Right cardiac atrium (tissue), 5 donors: Measurements from ENCODE around the gene SLC16A5. TPM values are rescaled to one million over a fixed set of nuclear protein-coding genes. Genes with fewer than 3 reads are reported as not detected.

ENCODE experiments used
- ATAC-seq, 2 donors: fragments of 200-7000 bp; cut with Tn5 transposase; one replicate each; pipeline versions ENCODE4 v1.8.0 to v1.9.1; 2020; ENCODE audit warnings: moderate library complexity in 2 of 2, mild to moderate bottlenecking in 1 of 2
- DNase-seq, 3 donors: peaks; one replicate each; pipeline ENCODE4 v3.0.0-alpha.2; 2020
- H3K27ac ChIP-seq: one replicate; pipeline ENCODE4 v1.5.1; 2013; ENCODE audit warnings: mild to moderate bottlenecking, low read length, control low read depth, moderate library complexity
- H3K27me3 ChIP-seq: one replicate; pipeline ENCODE4 v1.6.1; 2013; ENCODE audit not compliant: control insufficient read depth, insufficient read depth
- H3K4me1 ChIP-seq: one replicate; pipeline ENCODE4 v1.6.1; 2013; ENCODE audit warnings: low read length; ENCODE audit not compliant: control insufficient read depth, insufficient read depth
- H3K4me3 ChIP-seq: one replicate; pipeline ENCODE4 v1.5.1; 2013; ENCODE audit warnings: low read length, control low read depth
- H3K9me3 ChIP-seq: one replicate; pipeline ENCODE4 v1.6.1; 2013; ENCODE audit warnings: low read length; ENCODE audit not compliant: control insufficient read depth
- WGBS: extraction: QIAGEN DNeasy Blood & Tissue Kit; methylation state at CpG from one replicate; pipeline ENCODE4 v1.1.7; 2013; 5-methylcytosine and 5-hydroxymethylcytosine counted together
- intact Hi-C, 4 donors: fragments of 100-400 bp; cut with DNase I; formaldehyde crosslinking; loops; one replicate each; pipeline versions ENCODE4 v1.11.0 to v1.14.0; 2022 to 2023
- polyA plus RNA-seq: library from polyadenylated mRNA; stranded (reverse); fragments of 200-250 nt; gene quantifications from one replicate; pipeline ENCODE4 v1.2.3, GENCODE V29; 2013
- total RNA-seq, 4 donors: library from RNA; stranded (reverse); fragmentation: NEBNext Ultra II Directional; extraction: Animal tissue kit (Norgen Biotek cat#: 25700); gene quantifications; one replicate each; pipeline ENCODE4 v1.2.1, GENCODE V29; 2021
- donor health status: healthy with polysubstance abuse.
- donor health status: DM: no; HTN: yes; CAD: no.
- donor health status: DM: no; HTN: no; CAD: no.
- donor health status: DM: no; HTN: yes; CAD: no; lungs with severe emphysema.
- donor health status: DM: yes; HTN: yes; CAD: no.

The SLC16A5 gene
- total and polyA plus RNA-seq, 5 donors: 12.7 to 21.6 (median 16.9) TPM

DNA sequence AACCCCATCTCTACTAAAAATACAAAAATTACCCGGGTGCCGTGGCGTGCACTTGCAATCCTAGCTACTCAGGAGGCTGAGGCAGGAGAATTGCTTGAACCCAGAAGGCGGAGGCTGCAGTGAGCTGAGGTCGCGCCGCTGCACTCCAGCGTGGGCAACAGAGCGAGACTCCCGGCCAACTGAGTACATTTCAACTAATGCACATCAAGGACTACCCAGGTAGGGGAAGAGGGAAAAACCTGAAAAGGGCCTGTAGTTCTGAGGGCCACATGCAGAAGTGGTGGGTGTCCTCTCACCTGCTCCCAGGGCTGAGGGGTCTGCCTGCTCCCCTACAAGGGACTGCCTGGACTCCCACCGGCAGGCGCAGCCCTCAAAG is 584 bp upstream of the SLC16A5 start:
- WGBS: 68% methylated on average over 12 of the region's 12 CpGs
- Histone ChIP-seq H3K27ac (peak overlapping the region; percentile 88), H3K9me3 (no peaks in the 10 kb centered on the region), H3K4me1 (peaks cover 6% of the 10 kb centered on the region), H3K4me3 (peak overlapping the region; percentile 30), H3K27me3 (no peaks in the 10 kb centered on the region)
- no peak for DNase-seq
- intact Hi-C loops: no loop called here
- no peak for ATAC-seq

DNA sequence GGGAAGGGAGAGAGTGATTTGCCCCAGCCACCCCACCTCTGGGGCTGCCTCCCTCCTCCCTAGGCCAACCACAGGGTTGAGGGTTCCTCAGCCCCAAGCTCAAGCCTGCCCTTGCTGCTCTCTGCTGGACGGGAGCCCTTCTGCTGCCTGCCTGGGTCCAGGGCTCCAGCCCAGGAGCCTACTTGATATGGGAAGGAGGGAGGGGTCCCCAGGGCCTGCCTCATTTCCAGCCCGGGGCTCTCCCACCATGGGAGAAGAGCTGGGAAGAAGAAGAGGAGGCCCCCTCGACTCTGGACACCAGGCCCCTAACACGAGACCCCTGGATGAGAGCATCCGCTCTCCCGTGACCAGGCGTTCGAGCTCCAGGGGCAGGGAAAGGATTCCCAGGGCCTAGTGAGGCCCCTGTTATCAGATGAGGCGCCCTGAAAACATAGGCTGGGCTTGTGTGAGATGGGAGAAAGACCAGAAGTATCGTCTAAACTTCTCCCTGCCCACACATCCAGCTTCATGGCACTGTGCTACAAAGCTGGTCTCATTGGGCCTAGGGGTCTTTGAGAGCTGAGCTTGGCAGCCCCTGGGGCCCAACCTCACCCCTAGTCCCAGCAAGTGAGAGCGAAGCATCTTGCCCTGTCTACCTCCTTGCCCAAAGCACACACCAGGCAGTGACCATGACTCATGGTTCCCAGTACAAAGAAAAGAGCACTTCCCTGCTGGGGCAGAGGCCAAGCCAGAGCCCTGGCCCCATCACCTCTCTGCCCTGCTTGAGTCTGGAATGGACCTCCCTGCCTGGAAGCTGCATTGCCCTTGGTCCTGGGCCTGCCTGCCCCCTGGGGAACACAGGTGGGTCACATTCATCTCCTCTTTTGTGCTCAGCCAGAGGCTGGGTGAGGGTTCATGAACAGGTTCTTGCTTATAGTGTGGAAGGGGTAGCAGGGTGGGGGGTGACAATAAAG is 987 bp downstream of the SLC16A5 start:
- intact Hi-C loops: no loop called here
- no peaks in the 10 kb centered on the region for H3K9me3 ChIP-seq
- no peaks in the 10 kb centered on the region for H3K27me3 ChIP-seq
- H3K27ac ChIP-seq: peak overlapping the region; percentile 88
- peak overlapping the region; percentile 30 for H3K4me3 ChIP-seq
- peaks cover 6% of the 10 kb centered on the region for H3K4me1 ChIP-seq
- 69% methylated on average over 11 of the region's 11 CpGs for WGBS
- peak; percentile 8 to 62 for ATAC-seq
- DNase-seq: peak in 2 of 3 donors; percentile 65 to 69

DNA sequence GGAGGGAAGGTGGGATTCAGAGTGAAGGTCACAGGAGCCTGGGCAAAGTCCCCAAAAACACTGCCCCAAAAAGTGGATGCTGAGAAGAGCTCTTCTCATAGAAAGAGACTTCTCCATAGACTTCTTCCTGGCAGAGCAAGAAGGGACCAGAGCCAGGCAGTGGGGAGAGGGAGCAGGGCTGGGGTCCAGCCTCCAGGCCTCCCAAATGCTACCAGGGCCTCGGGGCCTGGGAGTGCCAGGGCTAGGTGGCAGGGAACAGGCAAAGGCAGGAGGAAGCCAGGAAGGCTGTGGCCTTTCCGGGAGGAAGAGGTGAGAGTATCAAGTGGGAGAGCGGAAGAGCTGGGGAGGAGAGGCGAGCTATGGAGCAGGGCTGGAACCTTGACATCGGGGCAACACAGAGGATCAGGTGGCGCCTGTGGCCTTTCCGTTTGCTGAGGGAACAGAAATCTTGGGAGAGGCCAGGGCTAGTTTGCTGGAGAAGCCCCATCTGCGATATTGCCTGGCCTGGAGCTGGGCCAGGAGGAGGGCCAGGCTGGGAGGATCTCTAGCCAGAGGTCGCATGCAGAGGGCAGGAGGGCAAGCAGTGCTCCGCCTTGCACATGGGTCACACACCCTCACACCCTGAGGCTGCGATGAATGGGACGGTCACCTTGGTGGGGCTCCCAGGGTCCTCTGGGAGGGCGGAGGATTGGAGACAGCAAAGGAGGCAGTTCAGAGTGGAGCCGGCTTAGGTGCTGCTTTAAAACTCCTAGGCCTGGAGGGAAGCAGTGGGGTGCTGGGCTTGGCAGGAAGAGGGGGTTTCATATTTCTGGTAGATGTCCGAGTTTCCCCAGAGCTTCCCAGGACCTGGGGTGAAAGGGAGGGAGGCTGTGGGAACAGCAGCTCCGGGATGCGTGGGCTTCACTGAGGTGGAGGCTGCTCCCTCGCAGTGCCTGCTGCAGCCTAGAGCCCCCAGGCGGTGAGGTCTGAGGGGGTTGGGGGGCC is 3.4 kb downstream of the SLC16A5 start:
- H3K9me3 ChIP-seq: no peaks in the 10 kb centered on the region
- H3K27me3 ChIP-seq: no peaks in the 10 kb centered on the region
- intact Hi-C loops: no loop called here
- peak overlapping the region; percentile 69 for H3K27ac ChIP-seq
- WGBS: 39% methylated on average over 19 of the region's 19 CpGs
- peaks cover 6% of the 10 kb centered on the region for H3K4me1 ChIP-seq
- no peak overlapping the region for H3K4me3 ChIP-seq
- ATAC-seq: peak; percentile 7 to 25
- DNase-seq: peak; percentile 65 to 88 (median 79)

DNA sequence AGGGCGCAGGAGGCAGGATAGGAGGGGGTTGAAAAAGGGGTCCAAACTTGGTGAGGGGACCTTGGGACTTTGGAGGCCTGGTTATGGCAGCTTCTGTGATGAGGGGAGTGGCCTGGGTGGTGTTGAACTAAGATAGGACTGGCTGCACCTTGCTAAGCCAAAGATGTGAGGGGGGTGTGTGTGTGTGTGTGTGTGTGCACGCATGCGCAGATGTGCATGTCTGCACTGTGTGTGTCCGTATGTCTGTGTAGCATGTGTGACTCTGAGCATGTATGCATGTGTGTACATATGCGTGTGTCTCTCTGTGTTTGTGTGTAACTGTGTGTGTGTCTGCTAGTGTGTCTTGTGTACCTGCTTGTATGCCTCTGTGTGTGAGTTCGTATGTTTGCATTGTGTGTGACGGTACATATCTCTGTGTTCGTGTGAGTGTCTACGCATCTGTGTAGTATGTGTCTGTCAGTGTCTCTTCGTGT is 4.1 kb downstream of the SLC16A5 start:
- peak overlapping the region; percentile 69 for H3K27ac ChIP-seq
- no peaks in the 10 kb centered on the region for H3K9me3 ChIP-seq
- H3K27me3 ChIP-seq: no peaks in the 10 kb centered on the region
- H3K4me1 ChIP-seq: peaks cover 6% of the 10 kb centered on the region
- no peak overlapping the region for H3K4me3 ChIP-seq
- ATAC-seq (no peak), DNase-seq (no peak)
- 77% methylated on average over 10 of the region's 10 CpGs for WGBS
- intact Hi-C loops: no loop called here

DNA sequence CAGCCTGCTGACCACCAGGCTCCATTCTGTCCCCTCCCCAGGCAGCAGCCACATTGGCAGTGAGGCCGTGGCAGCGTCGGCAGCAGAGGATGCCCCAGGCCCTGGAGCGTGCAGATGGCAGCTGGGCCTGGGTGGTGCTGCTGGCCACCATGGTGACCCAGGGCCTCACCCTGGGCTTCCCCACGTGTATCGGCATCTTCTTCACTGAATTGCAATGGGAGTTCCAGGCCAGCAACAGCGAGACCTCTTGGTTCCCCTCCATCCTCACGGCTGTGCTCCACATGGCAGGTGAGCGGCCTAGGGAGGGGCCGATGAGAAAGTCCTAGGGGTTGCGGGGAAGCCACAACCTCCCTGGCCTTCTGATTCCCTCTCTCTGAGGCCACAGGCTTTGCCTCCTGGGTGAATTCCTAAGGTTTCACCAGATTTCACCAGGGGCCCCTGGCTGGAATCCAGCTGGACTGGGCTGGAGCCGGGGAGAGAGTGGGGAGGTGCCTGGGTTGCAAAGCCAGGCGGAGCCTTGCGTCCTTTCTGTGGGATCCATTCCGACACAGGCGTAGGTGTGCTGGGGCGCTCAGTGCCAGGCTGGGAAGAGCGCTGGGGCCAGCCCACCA is 5.9 kb downstream of the SLC16A5 start:
- ATAC-seq (no peak), DNase-seq (no peak)
- intact Hi-C loops: no loop called here
- Histone ChIP-seq H3K9me3 (no peaks in the 10 kb centered on the region), H3K27ac (no peak overlapping the region), H3K27me3 (no peaks in the 10 kb centered on the region), H3K4me3 (no peak overlapping the region), H3K4me1 (peaks cover 4% of the 10 kb centered on the region)
- 88% methylated on average over 18 of the region's 18 CpGs for WGBS

DNA sequence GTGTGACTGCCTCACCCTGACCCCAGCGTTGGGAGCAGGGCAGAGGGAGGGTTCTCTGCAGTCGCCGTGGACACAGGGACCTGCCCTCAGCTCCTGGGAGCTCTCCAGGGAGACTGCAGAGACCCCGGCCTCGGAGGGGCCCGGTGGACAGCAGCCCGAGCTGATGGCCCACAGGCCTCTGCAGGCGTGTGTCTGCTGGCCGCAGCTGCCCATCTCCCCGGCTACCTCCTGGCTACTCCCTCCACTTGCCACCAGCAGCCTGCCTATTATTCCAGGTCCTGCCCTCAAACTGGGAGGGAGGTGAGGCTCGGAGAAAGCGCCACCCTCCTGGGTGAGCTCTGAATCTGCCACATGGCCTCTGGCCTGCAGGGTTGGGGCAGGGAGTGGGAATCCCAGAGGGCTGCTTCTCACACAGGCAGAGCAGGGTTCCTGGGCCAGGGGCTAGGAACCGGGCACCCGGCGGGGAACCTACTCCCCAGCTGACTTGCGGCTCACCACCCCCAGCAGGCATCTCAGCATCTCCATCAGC is 7.2 kb downstream of the SLC16A5 start:
- Histone ChIP-seq H3K4me3 (no peak overlapping the region), H3K27me3 (no peaks in the 10 kb centered on the region), H3K27ac (no peak overlapping the region), H3K4me1 (no peaks in the 10 kb centered on the region), H3K9me3 (no peaks in the 10 kb centered on the region)
- WGBS: 72% methylated on average over 16 of the region's 16 CpGs
- DNase-seq (peak in 1 of 3 donors; percentile 31), ATAC-seq (no peak)
- intact Hi-C loops: no loop called here

DNA sequence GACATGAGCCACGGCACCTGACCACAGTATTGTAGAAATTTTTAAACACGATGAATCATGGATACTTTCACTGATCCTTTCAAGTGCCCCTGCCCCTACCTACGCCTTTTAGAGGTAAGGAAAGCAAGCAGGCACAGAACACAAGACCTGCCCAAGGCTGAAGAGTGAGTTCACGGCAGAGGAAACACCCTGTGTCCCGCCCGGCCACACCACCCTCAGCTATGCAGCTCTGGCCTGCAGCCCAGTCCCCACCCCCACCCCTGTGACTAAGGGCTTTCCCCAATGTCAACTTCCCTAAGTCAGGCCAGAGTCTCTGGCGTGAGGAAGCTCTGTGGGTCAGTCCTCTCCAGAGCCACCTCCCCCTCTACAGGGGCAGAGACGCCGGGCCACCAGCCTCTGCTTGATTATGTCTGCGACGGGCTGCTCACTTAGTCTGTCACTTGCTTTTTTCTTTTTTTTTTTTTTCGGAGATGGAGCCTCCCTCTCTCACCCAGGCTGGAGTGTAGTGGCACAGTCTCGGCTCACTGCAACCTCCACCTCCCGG is 8.4 kb downstream of the SLC16A5 start:
- DNase-seq (peak; percentile 68 to 86 (median 84)), ATAC-seq (peak; percentile 81 to 88)
- 35% methylated on average over 14 of the region's 14 CpGs for WGBS
- Histone ChIP-seq H3K27ac (no peak overlapping the region), H3K9me3 (no peaks in the 10 kb centered on the region), H3K27me3 (no peaks in the 10 kb centered on the region), H3K4me1 (no peaks in the 10 kb centered on the region), H3K4me3 (no peak overlapping the region)
- intact Hi-C loops: no loop called here

DNA sequence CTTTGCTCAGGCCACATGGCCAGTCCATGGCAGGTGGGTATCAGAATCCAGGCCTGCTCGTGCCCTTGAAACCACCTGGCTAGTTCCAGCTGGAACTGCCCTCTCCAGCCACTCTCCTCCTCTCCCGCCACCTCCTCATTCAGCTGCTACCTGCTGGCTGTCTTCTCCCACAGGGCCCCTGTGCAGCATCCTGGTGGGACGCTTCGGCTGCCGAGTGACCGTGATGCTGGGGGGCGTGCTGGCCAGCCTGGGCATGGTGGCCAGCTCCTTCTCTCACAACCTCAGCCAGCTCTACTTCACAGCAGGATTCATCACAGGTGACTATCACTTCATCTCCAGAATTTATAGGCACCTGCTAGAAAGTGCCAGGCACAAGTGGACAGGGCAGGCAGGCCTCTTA is 10.1 kb downstream of the SLC16A5 start:
- Histone ChIP-seq H3K9me3 (no peaks in the 10 kb centered on the region), H3K4me1 (no peaks in the 10 kb centered on the region), H3K27me3 (no peaks in the 10 kb centered on the region), H3K4me3 (no peak overlapping the region), H3K27ac (no peak overlapping the region)
- DNase-seq (peak in 1 of 3 donors; percentile 40), ATAC-seq (no peak)
- intact Hi-C loops: no loop called here
- WGBS: 98% methylated on average over 7 of the region's 7 CpGs

DNA sequence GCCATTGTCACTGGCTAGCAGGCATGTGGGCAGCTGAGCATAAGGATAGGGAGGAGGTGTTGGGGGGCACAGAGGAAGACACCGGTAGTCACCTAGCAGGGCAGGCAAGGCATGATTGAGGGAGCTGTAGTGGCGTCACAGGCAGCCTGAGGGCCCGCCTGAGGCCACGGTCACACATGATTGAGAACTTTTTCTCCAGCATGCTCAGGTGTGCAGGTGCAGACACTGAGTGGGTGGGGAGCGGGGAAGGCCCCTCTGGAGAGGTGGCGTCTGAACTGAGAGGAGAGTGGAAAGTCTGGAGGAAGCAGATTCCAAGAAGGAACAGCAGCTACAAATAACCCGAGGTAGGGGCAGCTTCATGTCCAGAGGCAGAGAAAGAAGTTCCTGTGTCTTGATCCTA is 11.1 kb downstream of the SLC16A5 start:
- WGBS: 92% methylated on average over 7 of the region's 7 CpGs
- DNase-seq (peak in 1 of 3 donors; percentile 36), ATAC-seq (no peak)
- H3K4me1 ChIP-seq: peaks cover 2% of the 10 kb centered on the region
- H3K27ac ChIP-seq: no peak overlapping the region
- H3K9me3 ChIP-seq: no peaks in the 10 kb centered on the region
- intact Hi-C loops: no loop called here
- no peak overlapping the region for H3K4me3 ChIP-seq
- no peaks in the 10 kb centered on the region for H3K27me3 ChIP-seq

DNA sequence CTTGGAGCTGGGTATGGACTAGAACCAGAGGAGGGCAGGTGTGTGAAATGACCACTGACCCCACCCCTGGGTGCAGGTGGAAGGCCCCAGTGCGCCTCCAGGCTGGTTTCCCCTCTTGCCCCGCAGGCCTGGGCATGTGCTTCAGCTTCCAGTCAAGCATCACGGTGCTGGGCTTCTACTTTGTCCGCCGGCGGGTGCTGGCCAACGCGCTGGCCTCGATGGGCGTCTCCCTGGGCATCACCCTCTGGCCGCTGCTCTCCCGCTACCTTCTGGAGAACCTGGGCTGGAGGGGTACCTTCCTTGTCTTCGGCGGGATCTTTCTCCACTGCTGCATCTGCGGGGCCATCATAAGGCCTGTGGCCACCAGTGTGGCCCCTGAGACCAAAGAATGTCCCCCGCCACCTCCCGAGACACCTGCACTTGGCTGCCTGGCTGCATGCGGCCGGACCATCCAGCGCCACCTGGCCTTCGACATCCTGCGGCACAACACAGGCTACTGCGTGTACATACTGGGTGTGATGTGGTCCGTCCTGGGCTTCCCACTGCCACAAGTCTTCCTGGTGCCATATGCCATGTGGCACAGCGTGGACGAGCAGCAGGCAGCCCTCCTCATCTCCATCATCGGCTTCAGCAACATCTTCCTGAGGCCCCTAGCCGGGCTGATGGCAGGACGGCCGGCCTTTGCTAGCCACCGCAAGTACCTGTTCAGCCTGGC is 12.3 kb downstream of the SLC16A5 start:
- H3K27ac ChIP-seq: no peak overlapping the region
- no peaks in the 10 kb centered on the region for H3K27me3 ChIP-seq
- peaks cover 4% of the 10 kb centered on the region for H3K4me1 ChIP-seq
- WGBS: 96% methylated on average over 31 of the region's 31 CpGs
- intact Hi-C loops: no loop called here
- H3K9me3 ChIP-seq: no peaks in the 10 kb centered on the region
- H3K4me3 ChIP-seq: no peak overlapping the region
- DNase-seq (peak in 1 of 3 donors; percentile 42), ATAC-seq (no peak)
